GM10847 (cell line): ENCODE results near the gene FOLR2.

Experiments
- POLR2A ChIP-seq: IDR thresholded peaks from 2 replicates; pipeline ENCODE4 v1.6.1; 2011; ENCODE audit not compliant: insufficient read length; ENCODE audit errors: extremely low read depth

The FOLR2 gene

GRCh38 chr11:72216638-72217037 lies at the start of gene FOLR2:
Gene FOLR2, plus strand, starts transcription at chr11:72216794. Its CDS starts 1,791 bp downstream, at chr11:72218585.
- TF ChIP-seq POLR2A: no peak

DNA sequence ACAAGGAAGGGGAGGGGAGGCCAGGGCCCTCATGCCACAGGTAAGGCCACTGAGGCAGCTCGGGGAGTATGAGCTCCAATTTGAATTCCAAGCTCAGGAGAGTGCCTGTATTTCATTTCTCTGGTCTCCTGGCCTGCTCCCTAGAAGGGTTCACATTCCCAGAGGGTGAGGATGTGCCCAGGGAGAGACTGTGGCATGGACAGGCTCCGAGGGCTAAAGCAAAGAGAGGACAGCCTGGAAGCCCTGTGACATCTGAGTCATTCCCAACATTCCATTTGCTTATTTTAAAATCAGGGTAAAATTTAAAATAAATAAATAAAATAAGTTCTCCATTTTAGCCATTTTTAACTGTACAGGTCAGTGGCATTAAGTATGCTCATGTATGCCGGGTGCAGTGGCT lies 43.3 kb upstream of the FOLR2 start:
- no peak for TF ChIP-seq POLR2A

DNA sequence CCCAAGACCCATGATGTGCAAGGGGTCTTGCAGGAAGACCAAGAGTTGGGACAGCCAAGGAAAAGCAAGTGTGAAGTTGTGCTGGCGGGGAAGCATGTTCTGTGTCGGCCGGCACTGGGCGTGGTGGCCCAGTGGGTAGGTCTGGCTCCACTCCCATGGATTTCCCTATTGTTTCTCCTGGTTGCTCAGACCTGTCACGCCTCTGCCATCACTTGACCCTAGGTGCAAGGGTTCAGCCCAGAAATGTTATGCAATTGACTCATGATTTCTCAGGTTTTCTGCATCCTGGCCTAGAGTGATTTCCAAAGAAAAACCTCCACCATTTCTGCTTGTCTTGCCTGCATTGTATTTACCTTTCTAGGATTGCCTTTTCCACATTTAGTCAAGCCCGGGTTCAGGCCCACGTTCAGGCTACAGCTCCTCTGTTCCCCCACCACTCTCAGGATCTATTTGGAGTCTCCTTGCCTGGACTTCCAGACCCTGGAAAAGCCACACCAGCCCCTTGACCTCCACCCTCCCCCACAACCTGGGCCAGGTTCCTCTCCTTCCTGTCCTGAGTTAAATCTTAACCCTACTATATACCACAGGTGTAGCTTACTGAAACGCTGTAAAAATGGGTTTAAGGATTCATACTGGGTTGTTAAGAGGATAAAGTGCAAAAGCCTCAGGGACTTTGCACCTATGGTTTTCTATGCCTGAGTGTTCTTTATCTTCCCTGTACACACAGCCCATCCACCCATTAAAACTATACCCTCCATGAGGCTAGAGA lies 42.1 kb upstream of the FOLR2 start:
- no peak for TF ChIP-seq POLR2A

- no peak for TF ChIP-seq POLR2A
These were observed 38.9 kb upstream of the FOLR2 start for GRCh38 chr11:72177656-72178055.

DNA sequence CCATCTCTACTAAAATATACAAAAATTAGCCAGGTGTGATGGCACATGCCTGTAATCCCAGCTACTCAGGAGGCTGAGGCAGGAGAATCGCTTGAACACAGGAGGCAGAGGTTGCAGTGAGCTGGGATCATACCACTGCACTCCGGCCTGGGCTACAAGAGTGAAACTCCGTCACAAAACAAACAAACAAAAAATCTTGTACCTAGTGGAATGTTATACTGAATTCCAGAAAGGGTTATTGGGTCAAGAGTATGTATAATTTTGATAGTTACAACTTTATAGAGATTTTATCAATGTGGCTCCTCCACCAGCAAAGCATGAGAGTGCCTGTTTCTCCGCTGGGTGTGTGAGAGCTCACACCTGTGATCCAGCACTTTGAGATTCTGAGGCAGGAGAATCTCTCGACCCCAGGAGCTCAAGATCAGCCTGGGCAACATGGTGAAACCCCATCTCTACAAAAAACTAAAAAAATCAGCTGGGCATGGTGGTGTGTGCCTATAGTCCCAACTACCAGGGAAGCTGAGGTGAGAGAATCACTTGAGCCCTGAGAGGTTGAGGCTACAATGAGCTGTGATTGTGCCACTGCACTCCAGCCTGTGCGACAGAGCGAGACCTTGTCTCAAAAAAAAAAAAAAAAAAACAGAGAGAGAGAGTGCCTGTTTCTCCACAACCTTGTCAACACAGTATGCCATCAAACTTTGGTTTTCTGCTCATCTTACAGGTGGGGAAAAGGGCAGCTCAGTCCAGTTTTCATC lies 37.4 kb upstream of the FOLR2 start:
- TF ChIP-seq POLR2A: no peak

GRCh38 chr11:72179804-72180396 lies 36.7 kb upstream of the FOLR2 start:
- TF ChIP-seq POLR2A: no peak

DNA sequence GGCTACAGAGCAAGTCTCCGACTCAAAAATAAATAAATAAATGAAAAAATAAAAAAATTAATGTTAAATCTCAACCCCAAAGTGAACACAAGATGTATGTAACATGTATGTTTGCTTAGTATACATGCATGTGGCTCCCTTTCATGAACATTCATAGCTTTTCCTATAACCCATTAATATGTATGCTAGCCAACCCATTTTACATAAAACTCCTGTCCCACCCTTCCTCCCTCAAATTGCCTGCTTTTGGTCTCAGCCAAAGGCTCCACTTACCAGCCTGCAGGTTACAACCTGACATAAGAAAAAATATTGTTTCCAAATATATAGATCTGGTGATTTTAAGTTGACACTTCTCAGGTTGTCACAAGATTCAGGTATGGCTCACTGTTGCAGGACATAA lies 28.3 kb upstream of the FOLR2 start:
- no peak for TF ChIP-seq POLR2A

- no peak for TF ChIP-seq POLR2A
These were observed 26.9 kb upstream of the FOLR2 start for GRCh38 chr11:72189455-72190250.

DNA sequence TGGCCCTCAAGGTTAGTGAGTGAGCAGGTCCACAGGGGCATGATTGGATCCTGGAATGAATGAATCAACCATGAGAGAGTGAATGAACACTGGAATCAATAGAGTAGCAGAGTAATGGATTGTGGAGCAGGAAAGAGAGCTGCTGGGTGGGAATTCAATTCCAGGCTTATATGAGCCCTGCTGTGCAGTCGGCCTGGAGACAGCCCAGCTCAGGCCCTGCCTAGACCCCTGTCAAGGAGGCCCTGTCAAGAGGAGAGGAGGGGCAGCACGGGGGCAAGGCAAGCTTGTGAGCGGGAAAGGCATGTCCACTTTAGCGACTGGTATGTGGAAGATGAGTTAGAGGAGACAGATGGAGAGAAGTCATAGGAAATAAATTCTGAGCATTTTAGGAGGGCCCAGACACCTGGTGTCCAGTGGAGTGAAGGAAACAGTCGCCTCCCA lies 25.9 kb upstream of the FOLR2 start:
- TF ChIP-seq POLR2A: no peak

GRCh38 chr11:72191961-72192381 lies 24.6 kb upstream of the FOLR2 start, which contains the start of gene FOLR1:
Gene FOLR1, plus strand, starts transcription at chr11:72192140. Its CDS starts 34 bp downstream, at chr11:72192174.
- TF ChIP-seq POLR2A: no peak

DNA sequence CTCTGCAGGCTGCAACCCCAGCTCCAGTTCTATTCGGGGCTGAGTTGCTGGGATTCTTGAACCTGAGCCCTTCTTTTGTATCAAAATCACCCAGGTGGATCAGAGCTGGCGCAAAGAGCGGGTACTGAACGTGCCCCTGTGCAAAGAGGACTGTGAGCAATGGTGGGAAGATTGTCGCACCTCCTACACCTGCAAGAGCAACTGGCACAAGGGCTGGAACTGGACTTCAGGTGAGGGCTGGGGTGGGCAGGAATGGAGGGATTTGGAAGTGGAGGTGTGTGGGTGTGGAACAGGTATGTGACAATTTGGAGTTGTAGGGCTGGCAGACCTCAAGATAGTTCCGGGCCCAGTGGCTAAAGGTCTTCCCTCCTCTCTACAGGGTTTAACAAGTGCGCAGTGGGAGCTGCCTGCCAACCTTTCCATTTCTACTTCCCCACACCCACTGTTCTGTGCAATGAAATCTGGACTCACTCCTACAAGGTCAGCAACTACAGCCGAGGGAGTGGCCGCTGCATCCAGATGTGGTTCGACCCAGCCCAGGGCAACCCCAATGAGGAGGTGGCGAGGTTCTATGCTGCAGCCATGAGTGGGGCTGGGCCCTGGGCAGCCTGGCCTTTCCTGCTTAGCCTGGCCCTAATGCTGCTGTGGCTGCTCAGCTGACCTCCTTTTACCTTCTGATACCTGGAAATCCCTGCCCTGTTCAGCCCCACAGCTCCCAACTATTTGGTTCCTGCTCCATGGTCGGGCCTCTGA lies 20.9 kb upstream of the FOLR2 start:
- no peak for TF ChIP-seq POLR2A

DNA sequence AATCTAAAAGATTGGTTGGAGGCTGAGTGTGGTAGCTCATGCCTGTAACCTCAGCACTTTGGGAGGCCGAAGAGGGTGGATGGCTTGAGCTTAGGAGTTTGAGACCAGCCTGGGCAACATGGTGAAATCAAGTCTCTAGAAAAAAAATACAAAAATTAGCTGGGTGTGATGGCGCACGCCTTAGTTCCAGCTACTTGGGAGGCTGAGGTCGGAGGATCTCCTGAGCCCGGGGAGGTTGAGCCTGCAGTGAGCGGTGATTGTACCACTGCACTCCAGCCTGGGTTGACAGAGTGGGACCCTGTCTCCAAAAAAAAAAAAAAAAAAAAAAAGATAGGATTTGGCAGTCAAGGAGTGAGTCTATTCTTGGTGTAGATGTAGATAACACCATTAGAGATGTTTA lies 14.0 kb upstream of the FOLR2 start:
- TF ChIP-seq POLR2A: no peak

- no peak for TF ChIP-seq POLR2A
These were observed 13.4 kb upstream of the FOLR2 start for GRCh38 chr11:72203163-72203562.

DNA sequence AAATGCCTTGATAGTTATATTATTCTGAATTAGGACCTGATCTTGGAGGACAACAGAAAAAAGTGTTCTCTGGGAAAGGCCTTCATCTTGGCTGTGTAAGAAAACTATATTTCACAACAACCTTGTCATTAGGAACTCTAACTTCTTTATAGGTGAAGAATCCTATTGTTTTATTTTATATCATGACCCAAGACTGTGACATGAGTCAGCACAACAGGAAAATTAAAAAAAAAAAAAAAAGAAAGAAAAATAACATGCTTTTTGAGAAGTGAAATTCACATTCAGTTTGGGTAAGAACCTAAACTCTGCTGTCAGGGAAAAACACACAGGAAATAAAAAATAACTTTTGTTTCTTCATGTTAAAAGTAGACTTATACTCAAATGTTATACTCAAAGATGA lies 11.7 kb upstream of the FOLR2 start:
- no peak for TF ChIP-seq POLR2A
